ENCODE results near the gene KLHL24. TPM values are rescaled to one million over a fixed set of nuclear protein-coding genes. Genes with fewer than 3 reads are reported as not detected.
A peak's percentile ranks its signal among the peaks of the same experiment; 100 is the strongest.

KLHL24 gene
- total and polyA plus RNA-seq, 2 of the 13 experiments (the other 11 are each of a cell fraction or from before 2014, with no cell fraction given) = 6.9 to 15.7 TPM

DNA sequence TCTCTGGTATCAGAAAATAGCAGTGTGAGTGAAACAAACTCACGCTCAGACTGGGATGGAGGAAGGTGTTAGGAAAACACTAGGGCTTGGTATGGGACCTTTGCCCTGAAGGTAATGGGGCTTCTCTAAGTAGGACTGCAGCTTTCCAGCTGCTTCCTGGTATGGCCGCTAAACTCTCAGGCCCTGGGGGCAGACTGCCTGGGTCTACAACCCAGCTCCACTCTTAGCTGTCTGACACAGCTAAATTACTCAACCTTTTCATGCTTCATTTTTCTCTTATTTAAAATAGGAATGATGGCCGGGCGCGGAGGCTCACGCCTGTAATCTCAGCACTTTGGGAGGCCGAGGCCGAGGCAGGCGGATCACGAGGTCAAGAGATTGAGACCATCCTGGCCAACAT is 57.0 kb downstream of the KLHL24 start:
- FAIRE-seq = no peak
- no peak for TF ChIP-seq ZNF775 (CRISPR knock-in tag; IDR thresholded peaks at IDR 0.05; ENCODE audit: borderline replicate concordance)
- no peak for TF ChIP-seq EZH2 (conservative IDR thresholded peaks at IDR 0.05; ENCODE audit: low read depth, low read length)
- no peak for TF ChIP-seq ZNF263 (CRISPR knock-in tag; IDR thresholded peaks at IDR 0.05)
- no peak for TF ChIP-seq ZNF768 (CRISPR knock-in tag; IDR thresholded peaks at IDR 0.05)
- no peak for TF ChIP-seq CAMTA2 (CRISPR knock-in tag; IDR thresholded peaks at IDR 0.05; ENCODE audit: borderline replicate concordance)
- peak; percentile 50 for TF ChIP-seq ZNF629 (CRISPR knock-in tag; conservative IDR thresholded peaks at IDR 0.05)
- in situ Hi-C loops (cut with HindIII; ENCODE audit: extremely low pct_ligation_motif_present, low pct_unique_long_range_greater_than_20kb) = no loop called here
- no peaks in the 10 kb centered on the region for H3K36me3 ChIP-seq (replicated peaks in 1 of 2; ENCODE audit: control insufficient read depth in 1 of 2, insufficient read depth in 2 of 2, low read length in 2 of 2)
- H3K9ac ChIP-seq (ENCODE audit: insufficient read depth, low read depth, low read length) = no peak overlapping the region
- no peak overlapping the region for H3K4me2 ChIP-seq (ENCODE audit: low read depth, low read length)
- CTCF ChIA-PET (ENCODE audit: low intra/inter-chr PET ratio, low total read pairs) = no interaction called here
- POLR2A ChIA-PET = no interaction called here
- intact Hi-C loops (cut with micrococcal nuclease; ENCODE audit: unreplicated experiment) = no loop called here
- no peak for DNase-seq (ENCODE audit: low spot score)
- H3K27me3 ChIP-seq (ENCODE audit: control insufficient read depth in 1 of 2, insufficient read depth in 2 of 2, low read length in 2 of 2) = no peaks in the 10 kb centered on the region
- WGBS (ENCODE audit: low lambda C conversion rate) = 73% methylated on average over 10 of the region's 10 CpGs
- ATAC-seq = peak; percentile 38; the same call in 1 of the 3 replicates
- no TSS peak for BruUV-seq (replicated peaks)
- no peaks in the 10 kb centered on the region for H3K9me3 ChIP-seq (ENCODE audit: low read length)
- no peaks in the 10 kb centered on the region for H3K79me2 ChIP-seq (ENCODE audit: insufficient read depth, low read length)
- no peak overlapping the region for H3K27ac ChIP-seq (ENCODE audit: extremely low read length, insufficient read depth, low read length)
- no peaks in the 10 kb centered on the region for H4K20me1 ChIP-seq (ENCODE audit: insufficient read depth, low read length)
- H3K4me3 ChIP-seq (replicated peaks in 1 of 3; ENCODE audit: insufficient read depth in 1 of 3, low read depth in 2 of 3, low read length in 3 of 3) = no peak overlapping the region
- peaks cover 34% of the 10 kb centered on the region for H3K4me1 ChIP-seq (ENCODE audit: insufficient read depth, low read length)
- no peak overlapping the region for H2AFZ ChIP-seq (ENCODE audit: low read length)

- ATAC-seq (peak; percentile 4; the same call in 1 of the 3 replicates), FAIRE-seq (no peak), DNase-seq (ENCODE audit: low spot score) (no peak)
- Histone ChIP-seq H3K9ac (ENCODE audit: insufficient read depth, low read depth, low read length) (no peak overlapping the region), H3K4me2 (ENCODE audit: low read depth, low read length) (0 out of 2 replicates have a peak overlapping the region, but pooled peaks have one; percentile 4), H2AFZ (ENCODE audit: low read length) (peak overlapping the region; percentile 33), H3K4me3 (replicated peaks in 1 of 3; ENCODE audit: insufficient read depth in 1 of 3, low read depth in 2 of 3, low read length in 3 of 3) (no peak overlapping the region; a peak in 1 of 6 replicates), H3K4me1 (ENCODE audit: insufficient read depth, low read length) (peaks cover 53% of the 10 kb centered on the region), H3K9me3 (ENCODE audit: low read length) (no peaks in the 10 kb centered on the region), H4K20me1 (ENCODE audit: insufficient read depth, low read length) (peaks cover 11% of the 10 kb centered on the region), H3K27ac (ENCODE audit: extremely low read length, insufficient read depth, low read length) (no peak overlapping the region), H3K27me3 (ENCODE audit: control insufficient read depth in 1 of 2, insufficient read depth in 2 of 2, low read length in 2 of 2) (no peaks in the 10 kb centered on the region; a peak in 1 of 5 replicates), H3K36me3 (replicated peaks in 1 of 2; ENCODE audit: control insufficient read depth in 1 of 2, insufficient read depth in 2 of 2, low read length in 2 of 2) (no peaks in the 10 kb centered on the region; a peak in 1 of 5 replicates), H3K79me2 (ENCODE audit: insufficient read depth, low read length) (peaks cover 30% of the 10 kb centered on the region)
- 56% methylated on average over 6 of the region's 7 CpGs for whole genome bisulfite sequencing (ENCODE audit: low lambda C conversion rate)
- ChIA-PET POLR2A (no interaction called here), CTCF (ENCODE audit: low intra/inter-chr PET ratio, low total read pairs) (no interaction called here)
- intact Hi-C loops (cut with micrococcal nuclease; ENCODE audit: unreplicated experiment) = loop anchor here (5.0 kb wide), 1 partner anchor 58 kb away; the partner anchor contains the start of gene KLHL24
- BruUV-seq (replicated peaks) = no TSS peak
- in situ Hi-C loops (cut with HindIII; ENCODE audit: extremely low pct_ligation_motif_present, low pct_unique_long_range_greater_than_20kb) = no loop called here
- TF ChIP-seq NFE2L1 (CRISPR knock-in tag; IDR thresholded peaks at IDR 0.05; ENCODE audit: borderline replicate concordance) (no peak), SRSF4 (IDR thresholded peaks at IDR 0.05; ENCODE audit: low read depth, low read length, poor library complexity, severe bottlenecking) (no peak), ZKSCAN1 (IDR thresholded peaks at IDR 0.05; ENCODE audit: low read length) (peak; percentile 84), ZNF225 (CRISPR knock-in tag; IDR thresholded peaks at IDR 0.05) (no peak), JUNB (CRISPR knock-in tag; IDR thresholded peaks at IDR 0.05; ENCODE audit: borderline replicate concordance) (no peak), SOX6 (IDR thresholded peaks at IDR 0.05) (no peak), SOX6 (CRISPR knock-in tag; IDR thresholded peaks at IDR 0.05) (no peak), ATF7-NPFF (CRISPR knock-in tag; IDR thresholded peaks at IDR 0.05; ENCODE audit: low read depth) (no peak)
- TF ChIP-seq, protein P1, sequence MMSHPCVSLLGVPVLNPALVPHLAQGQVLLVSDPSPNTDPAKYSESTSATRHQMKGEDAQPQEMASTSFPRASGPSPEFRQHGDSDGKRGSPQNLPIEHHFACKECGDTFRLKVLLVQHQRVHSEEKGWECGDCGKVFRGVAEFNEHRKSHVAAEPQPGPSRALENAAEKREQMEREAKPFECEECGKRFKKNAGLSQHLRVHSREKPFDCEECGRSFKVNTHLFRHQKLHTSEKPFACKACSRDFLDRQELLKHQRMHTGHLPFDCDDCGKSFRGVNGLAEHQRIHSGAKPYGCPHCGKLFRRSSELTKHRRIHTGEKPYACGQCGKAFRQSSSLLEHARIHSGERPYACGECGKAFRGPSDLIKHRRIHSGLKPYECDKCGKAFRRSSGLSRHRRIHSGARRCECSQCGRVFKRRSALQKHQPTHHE (CRISPR knock-in tag; IDR thresholded peaks at IDR 0.05; ENCODE audit: borderline replicate concordance) = no peak
Observed at GRCh38 chr3:183695569-183696364, 60.3 kb downstream of the KLHL24 start.

Measured in HepG2 (cell line).